Measurements from ENCODE around the gene SH3D19. TPM values are rescaled to one million over a fixed set of nuclear protein-coding genes. Genes with fewer than 3 reads are reported as not detected.

The SH3D19 gene
- total RNA-seq, 1 donor from 2014 or later: 23.0 TPM

DNA sequence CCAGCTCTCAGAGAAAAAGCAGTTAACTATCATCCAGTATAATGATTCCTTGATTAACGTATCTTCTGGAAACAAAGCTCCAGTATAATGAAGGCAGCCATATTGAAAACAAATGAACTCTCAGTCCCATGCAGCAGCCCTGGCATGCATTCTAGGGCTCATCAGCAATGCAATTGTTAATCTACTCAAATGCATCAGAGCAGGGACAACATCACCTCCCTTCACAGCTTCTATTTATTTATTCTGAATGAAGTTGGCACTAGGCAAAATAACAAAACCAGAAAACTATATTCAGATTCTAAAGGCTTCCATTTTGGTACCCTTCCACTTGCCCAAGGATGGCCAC, 11.4 kb downstream of the SH3D19 start:
- TF ChIP-seq, protein P1, sequence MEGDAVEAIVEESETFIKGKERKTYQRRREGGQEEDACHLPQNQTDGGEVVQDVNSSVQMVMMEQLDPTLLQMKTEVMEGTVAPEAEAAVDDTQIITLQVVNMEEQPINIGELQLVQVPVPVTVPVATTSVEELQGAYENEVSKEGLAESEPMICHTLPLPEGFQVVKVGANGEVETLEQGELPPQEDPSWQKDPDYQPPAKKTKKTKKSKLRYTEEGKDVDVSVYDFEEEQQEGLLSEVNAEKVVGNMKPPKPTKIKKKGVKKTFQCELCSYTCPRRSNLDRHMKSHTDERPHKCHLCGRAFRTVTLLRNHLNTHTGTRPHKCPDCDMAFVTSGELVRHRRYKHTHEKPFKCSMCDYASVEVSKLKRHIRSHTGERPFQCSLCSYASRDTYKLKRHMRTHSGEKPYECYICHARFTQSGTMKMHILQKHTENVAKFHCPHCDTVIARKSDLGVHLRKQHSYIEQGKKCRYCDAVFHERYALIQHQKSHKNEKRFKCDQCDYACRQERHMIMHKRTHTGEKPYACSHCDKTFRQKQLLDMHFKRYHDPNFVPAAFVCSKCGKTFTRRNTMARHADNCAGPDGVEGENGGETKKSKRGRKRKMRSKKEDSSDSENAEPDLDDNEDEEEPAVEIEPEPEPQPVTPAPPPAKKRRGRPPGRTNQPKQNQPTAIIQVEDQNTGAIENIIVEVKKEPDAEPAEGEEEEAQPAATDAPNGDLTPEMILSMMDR (IDR thresholded peaks at IDR 0.05; ENCODE audit: insufficient read depth, low read length, poor library complexity, severe bottlenecking): no peak
- no peaks in the 10 kb centered on the region for H3K36me3 ChIP-seq (ENCODE audit: control insufficient read depth, insufficient read depth, low read length)
- H3K4me3 ChIP-seq (ENCODE audit: low read depth, low read length): no peak overlapping the region
- no peaks in the 10 kb centered on the region for H3K27me3 ChIP-seq (ENCODE audit: control insufficient read depth, insufficient read depth, low read length)
- DNase-seq (ENCODE audit: low read depth): no peak

DNA sequence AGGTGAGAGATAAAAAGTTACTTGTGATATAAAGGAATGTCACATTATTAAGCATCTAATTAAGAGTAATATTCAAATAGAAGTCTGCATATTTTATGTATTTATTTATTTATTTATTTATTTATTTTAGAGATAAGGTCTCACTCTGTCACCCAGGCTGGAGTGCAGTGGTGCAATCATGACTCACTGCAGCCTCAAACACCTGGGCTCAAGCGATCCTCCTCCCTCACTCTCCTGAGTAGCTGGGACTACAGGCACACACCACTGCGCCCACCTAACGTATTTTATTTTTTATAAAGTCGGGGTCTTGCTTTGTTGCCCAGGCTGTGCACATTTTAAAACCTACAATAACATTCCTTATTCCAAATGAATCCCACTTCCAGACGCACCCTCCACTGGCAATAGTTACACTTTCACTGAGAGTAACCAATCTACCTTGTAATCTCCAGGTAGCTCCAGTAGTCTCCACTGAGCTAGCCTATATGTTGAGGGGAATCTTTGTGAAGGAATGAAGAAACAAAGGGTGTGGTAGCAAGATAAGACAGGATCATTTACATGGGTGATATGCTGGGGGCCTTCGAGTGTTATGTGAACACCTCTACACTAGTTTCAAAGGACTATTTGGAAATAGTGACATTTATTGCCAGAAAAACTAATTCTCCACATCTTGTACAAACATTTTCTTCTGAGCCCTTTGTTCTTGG, 11.9 kb downstream of the SH3D19 start:
- Histone ChIP-seq H3K36me3 (ENCODE audit: control insufficient read depth, insufficient read depth, low read length) (no peaks in the 10 kb centered on the region), H3K4me3 (ENCODE audit: low read depth, low read length) (no peak overlapping the region), H3K27me3 (ENCODE audit: control insufficient read depth, insufficient read depth, low read length) (no peaks in the 10 kb centered on the region)
- TF ChIP-seq, protein P1 (IDR thresholded peaks at IDR 0.05; ENCODE audit: insufficient read depth, low read length, poor library complexity, severe bottlenecking): no peak
- DNase-seq (ENCODE audit: low read depth): no peak

DNA sequence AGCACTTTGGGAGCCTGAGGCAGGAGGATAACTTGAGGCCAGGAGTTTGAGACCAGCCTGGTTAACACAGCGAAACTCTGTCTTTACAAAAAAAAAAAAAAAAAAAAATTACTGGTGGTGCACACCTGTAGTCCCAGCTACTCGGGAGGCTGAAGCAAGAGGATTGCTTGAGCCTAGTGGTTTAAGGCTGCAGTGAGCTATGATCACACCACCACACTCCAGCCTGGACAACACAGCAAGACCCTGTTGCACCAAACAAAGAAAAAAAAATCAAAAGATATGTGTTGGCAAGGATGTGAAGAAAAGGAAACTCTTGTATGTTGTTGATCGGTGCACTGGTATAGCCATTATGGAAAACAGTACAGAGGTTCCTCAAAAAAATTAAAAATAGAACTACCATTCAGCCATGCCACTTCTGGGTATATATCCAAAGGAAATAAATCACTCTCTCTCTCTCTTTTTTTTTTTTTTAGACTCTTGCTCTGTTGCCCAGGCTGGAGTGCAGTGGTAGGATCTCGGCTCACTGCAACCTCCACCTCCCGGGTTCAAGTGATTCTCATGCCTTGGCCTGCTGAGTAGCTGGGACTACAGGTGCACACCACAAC, 15.2 kb downstream of the SH3D19 start:
- TF ChIP-seq, protein P1 (IDR thresholded peaks at IDR 0.05; ENCODE audit: insufficient read depth, low read length, poor library complexity, severe bottlenecking): no peak
- H3K36me3 ChIP-seq (ENCODE audit: control insufficient read depth, insufficient read depth, low read length): no peaks in the 10 kb centered on the region
- H3K27me3 ChIP-seq (ENCODE audit: control insufficient read depth, insufficient read depth, low read length): no peaks in the 10 kb centered on the region
- no peak for DNase-seq (ENCODE audit: low read depth)
- no peak overlapping the region for H3K4me3 ChIP-seq (ENCODE audit: low read depth, low read length)

DNA sequence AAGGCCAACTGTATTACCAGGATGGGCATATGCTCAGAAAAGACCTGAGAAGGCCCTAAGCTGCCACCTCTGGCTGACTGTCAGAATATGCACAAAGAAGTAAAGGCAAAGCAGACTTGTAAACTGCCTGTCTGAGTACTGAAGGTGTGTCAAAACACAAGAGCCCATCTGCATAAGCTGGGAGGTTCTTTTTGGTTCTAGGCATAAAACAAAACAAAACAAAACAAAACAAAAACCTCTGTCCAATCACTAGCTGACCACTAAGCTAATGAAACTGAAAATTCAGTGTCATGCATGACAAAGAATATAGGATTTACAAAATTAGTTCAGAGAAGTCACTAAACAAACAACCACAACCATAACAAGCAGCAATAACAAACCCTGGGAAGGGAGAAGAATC, 20.6 kb downstream of the SH3D19 start:
- no peak for DNase-seq (ENCODE audit: low read depth)
- H3K36me3 ChIP-seq (ENCODE audit: control insufficient read depth, insufficient read depth, low read length): no peaks in the 10 kb centered on the region
- TF ChIP-seq, protein P1 (IDR thresholded peaks at IDR 0.05; ENCODE audit: insufficient read depth, low read length, poor library complexity, severe bottlenecking): no peak
- H3K27me3 ChIP-seq (ENCODE audit: control insufficient read depth, insufficient read depth, low read length): no peaks in the 10 kb centered on the region
- no peak overlapping the region for H3K4me3 ChIP-seq (ENCODE audit: low read depth, low read length)

DNA sequence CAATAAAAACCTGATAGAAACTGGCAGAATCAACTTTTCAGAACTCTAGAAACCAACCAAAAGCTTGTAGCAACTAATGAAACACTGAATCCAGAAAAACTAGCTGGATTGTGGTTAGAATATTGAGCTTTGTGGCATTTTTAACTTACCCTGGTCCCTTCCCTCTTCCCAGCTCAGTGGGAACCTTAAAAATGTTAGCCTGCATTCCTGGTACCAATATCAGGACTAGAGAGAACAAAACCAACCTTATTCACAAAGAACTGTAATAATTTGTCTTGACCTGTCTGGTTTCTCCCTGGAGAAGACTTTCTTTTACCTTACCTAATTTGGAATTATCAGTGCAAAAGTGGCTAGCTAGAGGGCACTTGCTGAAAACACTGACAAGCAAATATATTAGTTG, 21.2 kb downstream of the SH3D19 start:
- no peaks in the 10 kb centered on the region for H3K36me3 ChIP-seq (ENCODE audit: control insufficient read depth, insufficient read depth, low read length)
- H3K27me3 ChIP-seq (ENCODE audit: control insufficient read depth, insufficient read depth, low read length): no peaks in the 10 kb centered on the region
- no peak for DNase-seq (ENCODE audit: low read depth)
- no peak overlapping the region for H3K4me3 ChIP-seq (ENCODE audit: low read depth, low read length)
- TF ChIP-seq, protein P1 (IDR thresholded peaks at IDR 0.05; ENCODE audit: insufficient read depth, low read length, poor library complexity, severe bottlenecking): no peak

DNA sequence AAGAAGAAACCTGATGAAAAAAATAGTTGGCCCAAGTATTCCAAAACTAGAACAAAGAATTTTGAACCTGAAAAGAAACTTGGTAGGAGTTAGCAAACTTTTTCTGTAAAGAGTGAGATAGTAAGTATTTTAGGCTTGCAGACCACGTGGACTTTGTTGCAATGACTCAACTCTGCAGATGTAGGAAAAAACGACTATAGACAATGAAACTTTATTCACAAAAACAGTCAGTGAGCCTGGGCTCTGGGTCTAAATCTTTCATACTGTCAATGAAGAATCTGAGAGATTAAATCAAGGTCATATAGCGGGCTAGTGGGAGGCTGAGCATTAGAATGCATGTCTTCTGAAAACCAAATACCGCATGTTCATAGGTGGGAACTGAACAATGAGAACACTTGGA, 23.0 kb downstream of the SH3D19 start:
- Histone ChIP-seq H3K27me3 (ENCODE audit: control insufficient read depth, insufficient read depth, low read length) (no peaks in the 10 kb centered on the region), H3K4me3 (ENCODE audit: low read depth, low read length) (no peak overlapping the region), H3K36me3 (ENCODE audit: control insufficient read depth, insufficient read depth, low read length) (no peaks in the 10 kb centered on the region)
- DNase-seq (ENCODE audit: low read depth): no peak
- TF ChIP-seq, protein P1 (IDR thresholded peaks at IDR 0.05; ENCODE audit: insufficient read depth, low read length, poor library complexity, severe bottlenecking): no peak

Measured in kidney epithelial cell (primary cell).